IPS-NIHi7 (cell line): ENCODE measurements around the gene SLC28A1.
"Not testable (repeated sequence)": the region's sequence is repeated elsewhere in the genome, so short reads cannot be mapped to it uniquely, and the experiment has no call there.

Source experiments
- DNase-seq: peaks from one replicate; pipeline ENCODE4 v3.0.0; 2012; ENCODE audit warnings: mixed read lengths; ENCODE audit errors: extremely low spot score

SLC28A1 gene

GRCh38 chr15:84861781-84862180 lies 22.7 kb upstream of the SLC28A1 start:
- DNase-seq, result no peak

GRCh38 chr15:84862214-84862975 lies 22.1 kb upstream of the SLC28A1 start:
- no peak for DNase-seq

GRCh38 chr15:84863565-84864443 lies 20.7 kb upstream of the SLC28A1 start:
- DNase-seq, result no peak

- no peak for DNase-seq
Observed at GRCh38 chr15:84864444-84864795, 20.0 kb upstream of the SLC28A1 start.

GRCh38 chr15:84865074-84865569 lies 19.3 kb upstream of the SLC28A1 start:
- DNase-seq, result no peak

GRCh38 chr15:84868037-84868880 lies 16.2 kb upstream of the SLC28A1 start:
- no peak for DNase-seq

GRCh38 chr15:84869510-84869909 lies 15.0 kb upstream of the SLC28A1 start:
- no peak for DNase-seq

- DNase-seq, result no peak
Observed at GRCh38 chr15:84871428-84871985, 13.0 kb upstream of the SLC28A1 start.

- DNase-seq, result no peak
Observed at GRCh38 chr15:84872009-84872910, 12.2 kb upstream of the SLC28A1 start.

GRCh38 chr15:84873997-84874396 lies 10.5 kb upstream of the SLC28A1 start:
- no peak for DNase-seq

- DNase-seq, result no peak
Observed at GRCh38 chr15:84874981-84875699, 9.3 kb upstream of the SLC28A1 start.

GRCh38 chr15:84876269-84876668 lies 8.2 kb upstream of the SLC28A1 start:
- DNase-seq, result no peak

- DNase-seq, result not testable (repeated sequence)
Observed at GRCh38 chr15:84877701-84878100, 6.8 kb upstream of the SLC28A1 start.

- peak; percentile 93 for DNase-seq
Observed at GRCh38 chr15:84878504-84878903, 6.0 kb upstream of the SLC28A1 start.

GRCh38 chr15:84879088-84879780 lies 5.2 kb upstream of the SLC28A1 start:
- no peak for DNase-seq

- DNase-seq, result no peak
Observed at GRCh38 chr15:84880007-84880406, 4.5 kb upstream of the SLC28A1 start.

GRCh38 chr15:84880822-84881519 lies 3.5 kb upstream of the SLC28A1 start:
- no peak for DNase-seq

- no peak for DNase-seq
Observed at GRCh38 chr15:84881520-84881830, 3.0 kb upstream of the SLC28A1 start.

- DNase-seq, result no peak
Observed at GRCh38 chr15:84883466-84883865, 996 bp upstream of the SLC28A1 start.
